Measurements from ENCODE around the gene ABCB8.
"Not testable (repeated sequence)": the region's sequence is repeated elsewhere in the genome, so short reads cannot be mapped to it uniquely, and the experiment has no call there.

ABCB8 gene

GRCh38 chr7:151015967-151016366, 12.3 kb upstream of the ABCB8 start:
- DNase-seq = no peak

DNA sequence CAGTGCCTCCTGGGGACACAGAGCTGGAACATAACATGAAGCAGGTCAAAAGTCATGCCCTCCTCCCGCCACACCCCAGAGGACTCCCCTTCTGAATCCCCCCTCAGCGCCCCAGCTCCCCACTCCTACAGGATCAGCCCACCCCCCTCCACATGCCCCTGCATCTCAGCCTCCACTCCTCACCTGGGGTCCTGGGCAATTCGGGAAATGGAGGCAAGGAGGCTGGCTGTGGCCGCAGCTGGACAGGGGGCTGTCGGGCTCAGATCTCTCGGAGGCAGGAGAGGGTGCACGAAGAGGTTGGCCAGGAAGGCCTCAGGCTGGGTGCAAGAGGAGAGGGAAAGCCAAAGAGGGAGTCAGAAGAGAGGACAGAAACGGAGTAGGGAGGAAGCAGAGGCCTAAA, 11.7 kb upstream of the ABCB8 start:
- DNase-seq = no peak

- no peak for DNase-seq
Observed at GRCh38 chr7:151016942-151017341, 11.3 kb upstream of the ABCB8 start.

GRCh38 chr7:151017370-151017952, 10.8 kb upstream of the ABCB8 start:
- no peak for DNase-seq

- DNase-seq = peak; percentile 87
Observed at GRCh38 chr7:151017953-151018420, 10.3 kb upstream of the ABCB8 start.

GRCh38 chr7:151018421-151019129, 9.7 kb upstream of the ABCB8 start:
- DNase-seq = peak; percentile 43

DNA sequence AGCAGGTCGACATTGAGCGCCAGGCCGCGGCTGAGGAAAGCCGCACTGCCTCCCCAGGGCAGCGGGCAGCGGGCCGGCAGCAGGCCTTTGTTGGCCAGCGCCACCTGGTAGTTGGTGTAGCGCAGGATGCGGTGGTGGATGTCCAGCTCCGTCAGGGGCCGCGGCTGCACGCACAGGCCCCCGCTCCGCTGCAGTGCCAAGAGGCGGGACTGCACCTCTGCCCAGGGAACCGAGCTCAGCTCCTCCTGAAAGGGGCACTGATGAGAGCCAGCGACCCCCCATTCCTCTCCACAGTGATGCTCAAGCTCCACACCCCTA, 9.2 kb upstream of the ABCB8 start:
- no peak for DNase-seq

- DNase-seq = no peak
Observed at GRCh38 chr7:151020231-151020630, 8.0 kb upstream of the ABCB8 start.

GRCh38 chr7:151023232-151023631, 5.0 kb upstream of the ABCB8 start:
- DNase-seq = no peak

DNA sequence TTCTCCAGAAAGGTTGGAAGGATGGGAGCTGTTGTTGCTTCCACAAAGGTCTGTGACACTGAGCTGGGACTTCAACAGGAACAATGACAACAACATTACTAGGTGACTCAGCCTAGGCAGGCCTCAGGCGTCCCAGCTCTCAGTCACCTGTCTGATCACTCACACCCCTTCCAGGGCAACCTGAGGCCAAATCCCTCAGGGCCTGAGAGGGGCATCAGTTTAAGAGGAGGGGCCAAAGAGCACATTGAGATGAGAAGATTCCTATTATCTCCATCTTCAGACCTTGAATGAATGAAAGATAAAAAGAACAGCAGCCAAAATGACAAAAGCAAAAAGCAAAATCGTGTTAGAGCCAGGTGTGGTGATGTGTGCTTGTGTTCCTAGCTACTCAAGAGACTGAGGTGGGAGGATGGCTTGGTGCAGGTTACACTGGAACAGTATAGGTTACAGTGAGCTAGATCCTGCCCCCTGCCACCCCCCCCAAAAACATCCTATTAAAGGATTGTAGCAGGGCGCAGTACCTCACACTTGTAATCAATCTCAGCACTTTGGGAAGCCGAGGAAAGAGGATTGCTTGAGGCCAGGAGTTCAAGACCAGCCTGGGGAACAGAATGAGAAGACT, 3.7 kb upstream of the ABCB8 start, which contains the start of gene ATG9B:
Gene ATG9B (minus strand): TSS at position 60 of the 622 bp plus-strand sequence. CDS start 71 bp downstream, outside the sequence.
- DNase-seq = no peak

DNA sequence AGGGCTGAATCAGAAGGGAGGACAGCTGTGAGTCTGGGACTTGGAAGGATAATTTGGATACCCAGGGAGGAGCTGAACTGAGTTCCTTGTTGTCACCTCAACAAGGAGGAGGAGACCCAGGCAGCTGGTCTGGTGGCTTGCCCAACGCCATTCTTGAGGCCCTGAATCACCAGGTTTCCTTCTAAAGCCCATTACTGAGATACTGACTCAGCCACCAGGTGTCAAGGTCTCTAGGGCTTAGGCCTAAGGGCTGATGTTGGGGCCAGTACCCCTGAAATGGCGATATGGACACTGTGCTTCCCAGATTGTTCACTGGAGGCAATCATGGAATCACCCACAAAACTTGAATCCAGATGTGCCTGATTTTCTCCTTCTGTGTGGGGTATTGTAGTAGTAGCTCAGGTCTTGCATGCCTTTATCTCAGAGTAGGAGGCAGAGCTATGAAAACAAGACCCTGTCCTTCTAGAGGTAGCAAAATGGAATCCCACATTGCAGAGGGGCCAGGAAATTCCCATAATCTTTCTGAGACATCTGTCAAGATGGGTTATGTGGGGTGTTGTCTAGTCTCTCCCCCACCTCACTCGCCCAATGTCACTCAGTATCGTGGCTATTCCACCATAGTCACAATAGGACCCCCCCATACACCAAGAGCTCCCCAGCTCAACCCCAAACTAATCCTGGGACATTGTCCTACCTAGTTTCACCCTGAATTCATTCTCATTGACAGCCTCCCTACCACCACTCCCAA, 2.2 kb upstream of the ABCB8 start:
- DNase-seq = no peak

GRCh38 chr7:151026771-151027727, 1.2 kb upstream of the ABCB8 start:
- not testable (repeated sequence) for DNase-seq

- not testable (repeated sequence) for DNase-seq
Observed at GRCh38 chr7:151027728-151028130, 521 bp upstream of the ABCB8 start.

DNA sequence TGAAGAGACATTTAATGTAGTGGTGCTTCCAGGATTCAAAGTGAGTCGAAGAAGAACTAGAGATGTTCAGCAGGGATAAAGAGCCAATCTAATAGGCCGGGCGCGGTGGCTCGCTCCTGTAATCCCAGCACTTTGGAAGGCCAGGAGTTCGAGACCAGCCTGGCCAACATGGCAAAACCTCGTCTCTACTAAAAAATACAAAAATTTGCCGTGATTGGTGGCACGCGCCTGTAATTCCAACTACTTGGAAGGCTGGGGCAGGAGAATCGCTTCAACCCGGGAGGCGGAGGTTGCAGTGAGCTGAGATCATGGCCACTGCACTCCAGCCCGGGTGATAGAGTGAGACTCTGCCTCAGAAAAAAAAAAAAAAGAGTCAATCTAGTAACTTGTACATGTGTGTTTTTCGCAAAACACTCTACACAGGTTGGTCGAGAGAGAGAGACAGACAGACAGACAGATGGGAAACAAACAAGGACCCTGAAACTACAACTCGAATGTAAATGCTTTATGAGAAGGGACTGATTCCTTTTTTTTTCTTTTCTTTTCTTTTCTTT, 775 bp downstream of the ABCB8 start:
- DNase-seq = no peak

- no peak for DNase-seq
Observed at GRCh38 chr7:151031011-151031410, 2.8 kb downstream of the ABCB8 start.

DNA sequence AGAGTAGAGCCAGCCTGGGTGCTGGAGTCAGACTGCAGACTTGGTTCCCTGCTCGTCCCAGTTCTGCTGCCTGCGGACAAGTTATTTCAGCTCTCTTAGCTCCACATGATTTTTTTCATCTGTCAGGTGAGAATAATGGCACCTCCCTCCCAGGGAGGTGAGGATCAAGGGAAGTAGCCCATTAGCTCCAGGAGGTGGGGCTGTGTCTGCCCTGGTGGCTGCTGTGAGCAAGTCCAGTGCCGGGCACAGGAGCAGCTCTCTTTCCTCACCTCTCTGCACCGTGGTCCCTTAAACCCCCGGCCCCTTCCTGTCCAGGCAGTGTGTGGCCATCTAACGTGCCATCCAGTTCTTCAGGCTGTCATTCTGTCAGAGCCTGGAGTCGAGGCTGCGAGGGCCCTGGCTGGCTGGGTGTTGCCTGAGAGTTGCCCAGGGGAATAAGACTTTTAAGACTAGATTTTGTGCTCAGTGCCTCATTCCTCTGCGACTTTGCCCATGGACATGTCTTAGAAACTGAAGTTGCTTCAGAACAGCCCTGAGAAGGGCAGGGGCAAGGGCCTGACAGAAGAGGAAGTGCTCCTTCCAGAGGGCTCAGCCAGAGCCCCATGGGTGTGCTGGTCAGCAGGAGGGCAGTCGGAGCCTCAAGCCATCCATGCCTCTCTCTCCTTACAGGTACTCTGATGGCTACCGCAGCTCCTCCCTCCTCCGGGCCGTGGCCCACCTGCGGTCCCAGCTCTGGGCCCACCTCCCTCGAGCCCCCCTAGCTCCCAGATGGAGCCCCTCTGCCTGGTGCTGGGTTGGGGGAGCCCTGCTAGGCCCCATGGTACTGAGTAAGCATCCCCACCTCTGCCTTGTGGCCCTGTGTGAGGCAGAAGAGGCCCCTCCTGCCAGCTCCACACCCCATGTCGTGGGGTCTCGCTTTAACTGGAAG, 5.0 kb downstream of the ABCB8 start:
- DNase-seq = no peak

- no peak for DNase-seq
Observed at GRCh38 chr7:151033864-151034249, 5.6 kb downstream of the ABCB8 start.

GRCh38 chr7:151034312-151035025, 6.2 kb downstream of the ABCB8 start:
- no peak for DNase-seq

- no peak for DNase-seq
Observed at GRCh38 chr7:151035026-151035717, 6.9 kb downstream of the ABCB8 start.

GRCh38 chr7:151035902-151036301, 7.7 kb downstream of the ABCB8 start:
- no peak for DNase-seq

Data from activated CD8-positive, alpha-beta memory T cell treated with anti-CD3 and anti-CD28 coated beads, Interleukin-2, amount 50 U/mL, for 4 hours (primary cell).